PC-9 (cell line): ENCODE data around the gene ZNF540. TPM values are rescaled to one million over a fixed set of nuclear protein-coding genes. Genes with fewer than 3 reads are reported as not detected.
"Not testable (repeated sequence)": the region's sequence is repeated elsewhere in the genome, so short reads cannot be mapped to it uniquely, and the experiment has no call there.

Source experiments
- BruUV-seq: library from RNA; stranded (reverse); fragments of 400-500 nt; replicated peaks from 2 replicates; lab custom pipeline; 2021; lab: Mats Ljungman, UMichigan
- CTCF ChIA-PET: fragments of 300-600 bp; sonication (Branson Sonifier 250); formaldehyde crosslinking; loops from one replicate; lab custom pipeline; 2022; ENCODE audit warnings: antibody characterized with exemption; lab: Charles Lee
- POLR2A ChIA-PET: fragments of 300-600 bp; sonication (Branson Sonifier 250); formaldehyde crosslinking; loops from one replicate; lab custom pipeline; 2022; ENCODE audit warnings: antibody characterized with exemption; ENCODE audit not compliant: unreplicated experiment; lab: Charles Lee
- DNase-seq, 2 experiments: peaks; one replicate each; pipeline versions ENCODE4 v3.0.0 to v3.0.0-alpha.2; 2015 to 2022; ENCODE audit warnings: mixed read lengths in 1 of 2
- H2AFZ ChIP-seq: fragments of 200-600 bp; sonication (generic); 2 replicates; pipeline ENCODE4 v1.8.1; 2017; ENCODE audit warnings: antibody characterized with exemption
- H3F3A ChIP-seq: fragments of 200-600 bp; sonication (generic); 2 replicates; pipeline ENCODE4 v1.8.1; 2017; ENCODE audit warnings: antibody characterized with exemption, mild to moderate bottlenecking, low read depth; ENCODE audit not compliant: insufficient read depth
- H3K27ac ChIP-seq: fragments of 200-600 bp; sonication (generic); 2 replicates; pipeline ENCODE4 v1.6.1; 2016; ENCODE audit warnings: mixed run types
- H3K27me3 ChIP-seq: fragments of 200-600 bp; sonication (generic); 2 replicates; pipeline ENCODE4 v1.6.1; 2016; ENCODE audit warnings: low read depth, mixed run types; ENCODE audit not compliant: insufficient read depth
- H3K36me3 ChIP-seq: fragments of 200-600 bp; sonication (generic); 2 replicates; pipeline ENCODE4 v1.6.1; 2016; ENCODE audit warnings: low read depth, mixed run types
- H3K4me1 ChIP-seq: fragments of 200-600 bp; sonication (generic); replicated peaks from 2 replicates; pipeline ENCODE4 v1.6.1; 2016; ENCODE audit warnings: mixed run types; ENCODE audit not compliant: insufficient read depth
- H3K4me2 ChIP-seq: fragments of 200-600 bp; sonication (generic); 2 replicates; pipeline ENCODE4 v1.6.1; 2017; ENCODE audit warnings: mixed run types
- H3K4me3 ChIP-seq: fragments of 200-600 bp; sonication (generic); 2 replicates; pipeline ENCODE4 v1.6.1; 2016; ENCODE audit warnings: mixed run types
- H3K79me2 ChIP-seq: fragments of 200-600 bp; sonication (generic); 2 replicates; pipeline ENCODE4 v1.6.1; 2017; ENCODE audit warnings: low read depth, mixed run types
- H3K9me2 ChIP-seq: fragments of 200-600 bp; sonication (generic); 2 replicates; pipeline ENCODE4 v1.8.1; 2017; ENCODE audit warnings: mild to moderate bottlenecking; ENCODE audit not compliant: insufficient read depth
- H3K9me3 ChIP-seq: fragments of 200-600 bp; sonication (generic); 2 replicates; pipeline ENCODE4 v1.8.1; 2016; ENCODE audit warnings: low read depth; ENCODE audit not compliant: insufficient read depth
- H4K20me1 ChIP-seq: fragments of 200-600 bp; sonication (generic); 2 replicates; pipeline ENCODE4 v1.8.1; 2017; ENCODE audit not compliant: insufficient read depth
- CTCF ChIP-seq: fragments of 200-600 bp; sonication (generic); conservative IDR thresholded peaks from 2 replicates; pipeline ENCODE4 v1.6.1; 2017; ENCODE audit warnings: mixed run types, antibody characterized with exemption, mild to moderate bottlenecking, moderate library complexity
- EZH2 ChIP-seq: fragments of 200-600 bp; sonication (generic); IDR thresholded peaks from 2 replicates; pipeline ENCODE4 v1.8.0; 2017; ENCODE audit warnings: antibody characterized with exemption, low read depth
- intact Hi-C: fragments of 100-400 bp; cut with micrococcal nuclease; formaldehyde crosslinking; loops from one replicate; pipeline ENCODE4 v1.10.0; 2022; ENCODE audit not compliant: unreplicated experiment
- total RNA-seq: library from RNA; stranded (reverse); gene quantifications from 2 replicates; pipeline ENCODE4 v1.2.3, GENCODE V29; 2021

ZNF540 gene
- total RNA-seq, 1 experiment from 2014 or later, result 0.37 TPM

- Histone ChIP-seq H3K4me2 (peak within 1 kb of the TSS; percentile 92), H3K4me1 (peaks cover 18% of the 10 kb centered on the region), H3F3A (no peaks in the 10 kb centered on the region), H3K27ac (peak within 1 kb of the TSS; percentile 58), H3K79me2 (peaks cover 31% of the 10 kb centered on the region), H4K20me1 (no peaks in the 10 kb centered on the region), H3K36me3 (peaks cover 20% of the 10 kb centered on the region; the same call in 1 of the 2 replicates), H3K9me2 (no peaks in the 10 kb centered on the region), H2AFZ (peak within 1 kb of the TSS; percentile 100), H3K27me3 (no peaks in the 10 kb centered on the region), H3K4me3 (peak within 1 kb of the TSS; percentile 67), H3K9me3 (peaks cover 19% of the 10 kb centered on the region)
- TF ChIP-seq EZH2, result no peak
- no peak for TF ChIP-seq CTCF
- intact Hi-C loops, result no loop called here
- CTCF ChIA-PET, result no interaction called here
- BruUV-seq, result no TSS peak
- POLR2A ChIA-PET, result no interaction called here
- DNase-seq, result peak in 1 of 2 experiments; percentile 63
Measured at GRCh38 chr19:37655301-37655688, 60.6 kb downstream of the ZNF540 start, which contains the start of gene ZFP30. Gene ZFP30, minus strand, starts transcription at chr19:37655465. Its CDS starts 7,643 bp downstream, at chr19:37647822.

- Histone ChIP-seq H4K20me1 (no peaks in the 10 kb centered on the region), H3K9me3 (peaks cover 19% of the 10 kb centered on the region), H3K36me3 (peaks cover 15% of the 10 kb centered on the region; the same call in 1 of the 2 replicates), H3K27ac (peak overlapping the region; percentile 58), H3K4me2 (peak overlapping the region; percentile 92), H3F3A (no peaks in the 10 kb centered on the region), H2AFZ (peak overlapping the region; percentile 100), H3K79me2 (peaks cover 27% of the 10 kb centered on the region), H3K4me3 (peak overlapping the region; percentile 67), H3K4me1 (peaks cover 18% of the 10 kb centered on the region), H3K27me3 (no peaks in the 10 kb centered on the region), H3K9me2 (no peaks in the 10 kb centered on the region)
- CTCF ChIA-PET, result no interaction called here
- TSS peak; percentile 64 for BruUV-seq
- POLR2A ChIA-PET, result no interaction called here
- DNase-seq, result peak; percentile 69 to 82
- TF ChIP-seq CTCF, result no peak
- TF ChIP-seq EZH2, result no peak
- intact Hi-C loops, result no loop called here
Measured at GRCh38 chr19:37655689-37656371, 61.2 kb downstream of the ZNF540 start.

- H3K36me3 ChIP-seq, H2AFZ ChIP-seq, intact Hi-C loops, H4K20me1 ChIP-seq, H3K9me2 ChIP-seq, H3K4me2 ChIP-seq, H3K27me3 ChIP-seq, H3K27ac ChIP-seq, POLR2A ChIA-PET, H3F3A ChIP-seq, DNase-seq: not testable (repeated sequence)
- H3K79me2 ChIP-seq, result peaks cover 23% of the 10 kb centered on the region
- peaks cover 18% of the 10 kb centered on the region for H3K4me1 ChIP-seq
- H3K4me3 ChIP-seq, result peak overlapping the region; percentile 67; the same call in 1 of the 2 replicates
- peaks cover 11% of the 10 kb centered on the region for H3K9me3 ChIP-seq
- BruUV-seq, result TSS peak; percentile 17
- CTCF ChIA-PET, result interaction anchor here (0.7 kb wide), 1 partner anchor 988 kb away, joined by 12 read pairs; no protein-coding TSS in a partner anchor
Measured at GRCh38 chr19:37657157-37657556, 62.5 kb downstream of the ZNF540 start.

Other genes starting within 250 kb of the ZNF540 start
- 2.9 and 3.2 TPM in 2 replicates for gene ZNF527, start 223.8 kb upstream of the ZNF540 start, total RNA-seq
- gene ZNF569, start 127.4 kb upstream of the ZNF540 start, total RNA-seq, result 1.5 and 3.3 TPM in 2 replicates
- gene ZNF570, start 125.5 kb upstream of the ZNF540 start, total RNA-seq, result 2.5 and 3.6 TPM in 2 replicates
- 5.2 and 7.2 TPM in 2 replicates for gene ZNF793, start 87.9 kb upstream of the ZNF540 start, total RNA-seq
- gene ZNF571, start 84 bp upstream of the ZNF540 start, total RNA-seq, result 2.1 and 2.2 TPM in 2 replicates
- gene ZFP30, start 60.6 kb downstream of the ZNF540 start, total RNA-seq, result 7.5 and 8.7 TPM in 2 replicates
- gene ZNF607, start 124.9 kb downstream of the ZNF540 start, total RNA-seq, result 10.6 and 12.5 TPM in 2 replicates
- gene ZNF573, start 184.7 kb downstream of the ZNF540 start, total RNA-seq, result 5.5 and 7.9 TPM in 2 replicates